Body of pancreas (tissue), 4 donors: ENCODE measurements around the gene NBEAL2. TPM values are rescaled to one million over a fixed set of nuclear protein-coding genes. Genes with fewer than 3 reads are reported as not detected.
A peak's percentile ranks its signal among the peaks of the same experiment; 100 is the strongest.

ENCODE experiments used
- ATAC-seq: fragments of 150-250 bp; one replicate; pipeline ENCODE4 v1.9.1; 2016
- DNase-seq, 4 donors: peaks; one replicate each; pipeline ENCODE4 v3.0.0-alpha.2; 2019
- H3K27ac ChIP-seq, 4 donors: fragments of 200-600 bp; sonication (generic); 1 replicate in 3 of 4; 2 replicates in 1 of 4; pipeline versions ENCODE4 v1.5.1 to v1.6.1; 2016 to 2019; ENCODE audit warnings: mild to moderate bottlenecking in 1 of 4, mixed read lengths in 1 of 4, moderate library complexity in 1 of 4
- H3K27me3 ChIP-seq, 2 donors: fragments of 200-600 bp; sonication (generic); one replicate each; pipeline ENCODE4 v1.6.0; 2016; ENCODE audit warnings: mild to moderate bottlenecking in 1 of 2
- H3K36me3 ChIP-seq, 2 donors: fragments of 200-600 bp; sonication (generic); replicated peaks in 1 of 2; 2 replicates each; pipeline ENCODE4 v1.5.1; 2016; ENCODE audit warnings: low read depth in 2 of 2; ENCODE audit not compliant: insufficient read depth in 1 of 2
- H3K4me1 ChIP-seq: fragments of 200-600 bp; sonication (generic); one replicate; pipeline ENCODE4 v1.6.0; 2016
- H3K4me3 ChIP-seq, 2 donors: fragments of 200-600 bp; sonication (generic); 1 replicate in 1 of 2; 2 replicates in 1 of 2; pipeline ENCODE4 v1.5.1; 2016 to 2019
- H3K9me3 ChIP-seq, 3 donors: fragments of 200-600 bp; sonication (generic); 1 replicate in 2 of 3; 2 replicates in 1 of 3; pipeline ENCODE4 v1.5.1; 2016
- CTCF ChIP-seq, 7 experiments: fragments of 450-650 bp in 4 of 7; fragments of 200-600 bp in 3 of 7; sonication (generic) in 3 of 7; IDR thresholded peaks; one replicate each; pipeline ENCODE4 v1.5.1; 2016 to 2019; ENCODE audit warnings: antibody characterized with exemption in 7 of 7
- POLR2A ChIP-seq, 3 donors: fragments of 450-650 bp; IDR thresholded peaks; one replicate each; pipeline ENCODE4 v1.6.1; 2016; ENCODE audit warnings: antibody characterized with exemption in 3 of 3, mild to moderate bottlenecking in 2 of 3
- WGBS, 2 donors: methylation state at CpG; one replicate each; pipeline ENCODE4 v1.1.5; 2017; 5-methylcytosine and 5-hydroxymethylcytosine counted together
- intact Hi-C: fragments of 100-400 bp; cut with DNase I; formaldehyde crosslinking; loops from one replicate; pipeline ENCODE4 v1.15.1; 2023
- total RNA-seq, 2 donors: library from RNA; depleted of rRNA; stranded (reverse); fragments of >200 nt; gene quantifications; one replicate each; pipeline ENCODE4 v1.1.0, GENCODE V29; 2016

Gene NBEAL2
- total RNA-seq, 2 donors from 2014 or later = 98.8 to 151 TPM

GRCh38 chr3:46984591-46985459, 5.4 kb downstream of the NBEAL2 start:
- H3K36me3 ChIP-seq = no peaks in the 10 kb centered on the region
- TF ChIP-seq CTCF (IDR thresholded peaks at IDR 0.05) (no peak), POLR2A (IDR thresholded peaks at IDR 0.05) (no peak)
- H3K9me3 ChIP-seq = no peaks in the 10 kb centered on the region
- H3K4me3 ChIP-seq = no peak overlapping the region
- DNase-seq = no peak
- intact Hi-C loops = no loop called here
- no peak overlapping the region for H3K27ac ChIP-seq
- peaks cover 56% of the 10 kb centered on the region for H3K4me1 ChIP-seq
- ATAC-seq = no peak
- H3K27me3 ChIP-seq = no peaks in the 10 kb centered on the region
- 73 to 84% methylated on average over 7 to 11 of the region's 11 CpGs for WGBS, 2 donors

GRCh38 chr3:46985588-46985987, 6.1 kb downstream of the NBEAL2 start:
- peaks cover 53% of the 10 kb centered on the region for H3K4me1 ChIP-seq

GRCh38 chr3:46986055-46986730, 6.7 kb downstream of the NBEAL2 start:
- no peaks in the 10 kb centered on the region for H3K36me3 ChIP-seq
- H3K9me3 ChIP-seq = no peaks in the 10 kb centered on the region
- no peaks in the 10 kb centered on the region for H3K27me3 ChIP-seq
- peak overlapping the region in 2 of 4 donors; percentile 17 to 20 for H3K27ac ChIP-seq
- no peak overlapping the region for H3K4me3 ChIP-seq
- WGBS, 2 donors = 83 to 97% methylated on average over 4 of the region's 4 CpGs
- peaks cover 52% of the 10 kb centered on the region for H3K4me1 ChIP-seq
- ATAC-seq = no peak
- intact Hi-C loops = no loop called here
- DNase-seq = no peak
- no peak for TF ChIP-seq CTCF (IDR thresholded peaks at IDR 0.05)
- TF ChIP-seq POLR2A (IDR thresholded peaks at IDR 0.05) = no peak

More at GRCh38 chr3:46985588-46985987, 6.1 kb downstream of the NBEAL2 start:
- H3K36me3 ChIP-seq = no peaks in the 10 kb centered on the region
- DNase-seq (no peak), ATAC-seq (no peak)
- H3K4me3 ChIP-seq = no peak overlapping the region
- intact Hi-C loops = no loop called here
- WGBS, 2 donors = 78 to 80% methylated on average over 3 to 5 of the region's 5 CpGs
- no peaks in the 10 kb centered on the region for H3K9me3 ChIP-seq
- H3K27ac ChIP-seq = peak overlapping the region in 1 of 4 donors; percentile 17
- no peaks in the 10 kb centered on the region for H3K27me3 ChIP-seq
- no peak for TF ChIP-seq POLR2A (IDR thresholded peaks at IDR 0.05)
- TF ChIP-seq CTCF (IDR thresholded peaks at IDR 0.05) = no peak

GRCh38 chr3:46986782-46987310, 7.4 kb downstream of the NBEAL2 start:
- no peaks in the 10 kb centered on the region for H3K9me3 ChIP-seq
- no peaks in the 10 kb centered on the region for H3K27me3 ChIP-seq
- ATAC-seq (no peak), DNase-seq (no peak)
- no peaks in the 10 kb centered on the region for H3K36me3 ChIP-seq
- TF ChIP-seq POLR2A (IDR thresholded peaks at IDR 0.05) (no peak), CTCF (IDR thresholded peaks at IDR 0.05) (no peak)
- H3K4me1 ChIP-seq = peaks cover 46% of the 10 kb centered on the region
- WGBS, 2 donors = 77 to 84% methylated on average over 3 of the region's 3 CpGs
- peak overlapping the region in 1 of 4 donors; percentile 41 for H3K27ac ChIP-seq
- intact Hi-C loops = no loop called here
- H3K4me3 ChIP-seq = no peak overlapping the region
